Effector CD8-positive, alpha-beta T cell (primary cell): ENCODE measurements around the gene NELFB.

Experiments used
- DNase-seq: peaks from one replicate; lab custom pipeline; 2025; lab: John Stamatoyannopoulos, UW

NELFB gene

GRCh38 chr9:137303151-137303892 is 48.2 kb downstream of the NELFB start:
- DNase-seq: no peak

- no peak for DNase-seq
Measured at GRCh38 chr9:137303893-137304382, 48.8 kb downstream of the NELFB start.

GRCh38 chr9:137304383-137305059 is 49.4 kb downstream of the NELFB start:
- no peak for DNase-seq

DNA sequence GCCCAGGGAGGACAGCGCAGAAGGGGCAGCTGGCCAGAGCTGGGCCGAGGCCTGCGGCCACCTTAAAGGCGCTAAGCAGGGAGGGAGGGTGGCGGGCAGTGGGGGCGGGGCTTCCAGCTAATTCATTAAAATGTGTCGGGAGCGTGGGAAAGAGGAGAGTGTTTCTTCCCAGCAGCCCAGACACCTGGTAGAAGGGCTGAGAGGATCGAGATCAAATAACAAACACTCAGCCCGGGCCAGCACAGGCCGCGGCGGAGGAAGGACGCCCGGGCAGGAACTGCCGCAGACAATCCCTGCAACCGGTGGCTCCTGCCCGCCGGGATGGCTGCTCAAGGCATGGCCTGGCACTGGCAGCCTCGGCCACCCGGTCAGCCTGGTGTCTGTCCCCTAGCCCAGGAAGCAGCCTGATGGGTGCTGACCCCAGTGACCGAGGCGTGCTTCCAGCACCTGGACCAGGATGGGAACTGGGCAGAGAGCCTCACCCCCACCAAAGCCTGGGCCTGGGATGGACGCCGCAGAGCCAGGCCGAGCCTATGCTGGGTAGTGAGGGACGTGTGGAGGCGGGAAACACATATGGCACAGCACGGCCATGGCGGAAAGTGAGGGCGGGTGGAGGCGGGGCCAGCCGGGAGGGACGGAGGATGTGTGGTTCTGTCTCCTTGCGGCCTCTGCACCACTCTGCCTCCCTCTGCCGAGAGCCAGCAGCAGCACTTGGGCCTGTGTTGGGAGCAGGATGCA is 50.1 kb downstream of the NELFB start:
- peak; percentile 17 for DNase-seq

DNA sequence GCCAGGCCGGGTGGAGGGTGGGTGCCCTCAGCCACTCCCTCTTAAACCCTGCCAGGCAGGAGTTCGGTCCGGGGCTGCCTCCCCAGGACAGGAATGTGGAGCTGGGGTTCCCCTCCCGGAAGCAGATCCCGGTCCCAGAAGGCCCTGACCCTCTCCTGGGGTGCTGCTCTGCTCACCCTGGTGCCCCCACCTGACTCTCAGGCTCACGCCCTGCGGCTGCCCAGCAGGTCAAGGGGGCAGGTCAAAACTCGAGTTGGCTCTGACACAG is 50.6 kb downstream of the NELFB start:
- DNase-seq: no peak

GRCh38 chr9:137306066-137306849 is 51.1 kb downstream of the NELFB start:
- no peak for DNase-seq

DNA sequence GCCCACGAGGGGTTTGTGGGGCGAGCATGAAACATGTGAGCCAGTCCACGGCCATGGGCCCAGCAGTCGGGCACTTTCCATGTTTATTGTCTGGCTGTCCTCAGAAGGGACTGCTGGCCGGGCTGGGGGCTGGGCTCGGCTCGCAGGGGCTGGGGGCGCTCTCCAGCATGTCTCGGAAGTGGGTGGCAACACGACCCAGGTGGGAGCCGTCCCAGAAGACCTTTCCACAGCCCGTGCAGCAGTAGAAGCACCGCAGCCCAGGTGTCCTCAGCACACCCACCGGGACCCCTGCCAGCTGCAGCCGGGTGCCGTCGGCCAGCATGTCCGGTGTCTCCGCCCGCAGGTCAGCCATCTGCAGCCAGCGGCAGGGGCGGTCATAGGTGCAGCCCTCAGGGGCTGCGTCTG is 51.7 kb downstream of the NELFB start:
- no peak for DNase-seq

DNA sequence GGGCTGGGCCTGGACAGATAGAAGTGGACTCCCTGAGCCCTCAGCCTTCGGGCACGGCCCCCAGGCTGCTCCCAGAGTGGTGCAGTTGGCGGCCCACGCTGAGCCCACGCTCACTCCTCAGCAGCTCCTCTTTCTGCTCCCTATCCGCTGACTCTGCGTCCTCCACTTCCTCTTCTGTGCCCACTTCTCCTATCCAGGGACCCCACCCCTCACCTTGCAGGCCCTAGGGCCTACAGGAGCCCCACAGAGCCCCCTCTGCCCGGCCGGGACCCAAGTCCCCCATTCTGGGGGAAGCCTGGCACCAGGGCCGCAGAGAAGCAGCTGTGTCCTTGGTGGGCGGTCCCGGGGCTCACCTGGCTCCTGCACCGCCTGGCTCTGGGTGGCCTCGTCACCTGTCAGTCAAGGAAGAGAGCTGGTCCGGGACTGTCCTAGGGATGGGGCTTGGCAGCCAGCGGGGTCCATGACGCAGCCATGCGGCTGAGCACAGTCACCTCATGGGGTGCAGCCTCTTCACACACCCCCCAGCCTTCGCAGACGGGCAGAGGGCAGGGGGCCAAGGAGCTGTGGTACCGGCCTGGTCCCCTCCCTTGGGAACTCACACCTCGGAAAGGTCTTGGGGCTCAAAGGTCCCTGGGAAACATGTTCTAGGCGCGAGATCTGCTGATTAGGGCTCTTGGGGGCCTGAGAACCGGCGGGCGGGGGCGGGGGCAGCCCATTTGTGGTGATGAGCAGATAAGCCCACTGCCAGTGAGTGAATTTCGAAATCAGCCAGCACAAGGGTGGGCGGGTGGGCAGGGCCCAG is 52.3 kb downstream of the NELFB start:
- no peak for DNase-seq

DNA sequence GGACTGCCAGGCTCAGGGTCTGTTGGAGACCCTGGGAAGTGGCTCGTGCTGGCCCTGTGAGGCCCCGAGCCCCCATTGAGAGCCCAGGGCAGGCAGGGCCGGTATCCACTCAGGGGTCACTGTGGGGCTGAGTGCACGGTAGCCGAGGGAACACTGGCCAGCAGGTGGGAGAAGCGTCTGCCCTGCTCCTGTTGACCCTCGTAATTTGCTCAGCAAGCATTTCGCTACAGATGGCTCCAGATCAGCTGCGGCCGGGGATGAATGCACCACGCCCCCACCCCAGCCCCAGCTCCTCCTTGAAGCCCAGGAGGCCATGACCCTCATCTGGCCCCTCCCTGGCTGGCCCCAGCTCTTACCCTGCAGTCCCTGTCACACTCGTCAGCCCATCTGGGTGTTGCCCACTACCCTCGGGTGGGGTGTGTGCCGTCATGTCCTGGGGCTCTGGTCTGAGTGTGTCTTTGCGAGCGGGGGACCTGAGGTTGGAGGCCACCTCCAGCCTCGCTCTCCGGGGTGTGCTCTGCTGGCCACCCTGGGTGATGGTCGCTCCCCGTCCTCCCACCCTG is 53.0 kb downstream of the NELFB start:
- no peak for DNase-seq

- DNase-seq: no peak
Measured at GRCh38 chr9:137309368-137310188, 54.5 kb downstream of the NELFB start.

DNA sequence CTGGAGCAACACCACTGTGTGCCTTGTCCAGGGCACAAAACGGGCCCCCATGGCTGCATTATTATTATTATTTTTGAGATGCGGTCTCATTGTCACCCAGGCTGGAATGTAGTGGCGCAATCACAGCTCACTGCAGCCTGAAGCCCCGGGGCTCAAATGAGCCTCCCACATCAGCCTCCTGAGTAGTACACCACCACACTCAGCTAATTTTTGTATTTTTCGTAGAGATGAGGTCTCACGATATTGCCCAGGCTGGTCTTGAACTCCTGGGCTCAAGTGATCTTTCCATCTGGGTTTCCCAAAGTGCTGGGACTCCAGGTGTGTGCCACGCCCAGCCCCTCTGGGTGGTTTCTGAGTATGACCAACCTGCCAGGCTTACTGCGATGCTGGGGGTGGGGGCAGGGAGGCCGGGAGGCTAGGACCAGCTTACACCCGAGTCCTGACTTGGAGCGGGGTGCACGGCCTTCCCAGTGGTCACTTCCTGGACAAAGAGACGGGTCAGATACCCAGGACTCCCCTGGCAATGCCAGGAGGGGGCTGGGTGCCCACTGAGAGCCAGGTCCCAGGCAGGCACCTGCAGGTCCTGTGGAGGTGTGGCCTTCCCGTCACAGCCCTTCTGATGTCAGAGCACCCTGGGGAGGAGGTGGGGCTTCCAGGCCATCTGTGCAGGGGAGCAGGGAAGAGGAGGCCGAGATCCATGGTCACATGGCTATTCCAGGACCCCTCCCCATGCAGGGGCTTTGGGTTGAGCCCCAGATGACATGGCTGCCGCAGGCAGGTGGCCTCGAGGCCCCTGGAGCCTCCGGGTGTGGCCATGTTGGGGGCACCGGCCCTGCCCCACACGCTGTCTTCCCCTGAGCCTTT is 55.3 kb downstream of the NELFB start:
- no peak for DNase-seq

GRCh38 chr9:137311171-137311985 is 56.3 kb downstream of the NELFB start:
- no peak for DNase-seq

DNA sequence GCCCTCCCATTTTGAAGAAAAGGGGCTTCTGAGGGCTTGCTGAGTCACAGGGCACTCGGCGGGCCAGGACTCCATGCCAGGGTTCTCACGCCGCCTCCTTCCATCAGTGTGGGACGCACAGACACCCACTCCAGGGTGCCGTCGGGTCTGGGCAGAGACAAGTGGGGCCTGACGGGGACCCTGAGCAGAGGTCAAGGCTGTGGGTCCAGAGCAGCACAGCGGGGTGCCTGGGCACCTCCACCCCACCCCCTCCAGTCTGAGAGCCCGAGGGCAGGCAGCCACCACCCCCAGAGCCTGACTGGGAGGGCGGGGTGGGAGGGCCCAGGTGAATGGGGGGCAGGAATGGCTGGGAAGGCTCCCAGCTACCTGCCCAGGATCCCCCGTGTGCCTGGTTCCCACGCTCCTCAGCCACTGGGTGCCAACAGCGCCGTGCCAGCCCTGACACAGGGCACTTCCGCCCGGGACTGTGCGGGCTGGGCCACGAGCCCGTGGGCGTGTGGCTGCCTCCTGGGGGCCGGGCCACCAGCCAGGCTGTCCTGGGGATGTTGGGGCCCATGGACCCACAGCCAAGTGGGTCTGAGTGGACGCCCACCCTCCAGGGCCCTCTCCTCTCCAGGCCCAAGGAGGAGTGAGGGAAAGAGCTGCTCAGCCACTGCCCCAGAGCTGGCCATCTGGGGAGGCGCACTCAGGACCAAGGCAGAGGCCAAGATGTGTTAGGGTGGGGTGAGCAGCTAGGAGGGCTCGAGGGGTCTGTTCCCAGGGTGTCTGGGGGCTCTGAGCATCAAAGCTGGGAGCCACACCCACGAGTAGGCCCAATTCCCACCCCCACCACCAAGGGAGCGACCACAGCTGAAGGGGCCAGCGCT is 57.1 kb downstream of the NELFB start:
- no peak for DNase-seq

GRCh38 chr9:137312852-137313325 is 57.8 kb downstream of the NELFB start:
- no peak for DNase-seq

DNA sequence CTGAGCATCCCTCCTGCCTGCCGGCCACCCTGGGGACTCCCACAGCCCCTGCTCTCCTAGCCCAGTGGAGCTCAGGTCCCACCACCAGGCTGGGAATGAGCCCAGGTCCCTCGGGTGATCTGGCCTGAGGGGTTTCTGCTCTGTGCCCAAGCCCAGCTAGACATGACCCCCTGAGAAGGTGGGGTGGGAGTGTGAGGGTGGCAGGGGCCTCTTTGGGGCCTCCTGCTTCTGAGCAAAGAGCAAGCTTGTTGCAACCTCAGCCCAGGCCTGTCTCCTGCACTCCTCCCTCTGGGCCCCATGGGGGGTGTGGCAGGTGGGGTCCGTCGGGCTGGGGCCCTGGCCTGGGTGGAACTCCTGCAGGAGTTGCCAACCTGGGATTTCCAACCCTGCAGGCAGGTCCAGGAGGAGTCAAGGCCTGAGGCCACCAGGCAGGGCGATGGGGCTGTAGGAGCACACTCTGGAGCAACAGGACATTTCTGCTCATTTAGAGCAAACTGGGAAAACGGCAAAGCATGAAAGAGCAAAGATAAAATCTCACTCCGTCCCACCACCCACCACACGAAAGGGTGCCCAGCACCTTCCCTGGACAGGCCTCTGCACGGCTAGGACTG is 58.3 kb downstream of the NELFB start:
- DNase-seq: no peak

GRCh38 chr9:137313956-137314560 is 58.9 kb downstream of the NELFB start:
- DNase-seq: no peak
